K562 (cell line): ENCODE results near the gene TAF5L. TPM values are rescaled to one million over a fixed set of nuclear protein-coding genes. Genes with fewer than 3 reads are reported as not detected.

Experiments used
- ATAC-seq: fragments of 200-7000 bp; cut with Tn5 transposase; 3 replicates; pipeline ENCODE4 v1.9.1; 2020; ENCODE audit warnings: moderate library complexity
- BruUV-seq: library from RNA; stranded (reverse); fragments of 400-500 nt; replicated peaks from 2 replicates; lab custom pipeline; 2021; lab: Mats Ljungman, UMichigan
- CTCF ChIA-PET: fragments of 300-600 bp; formaldehyde crosslinking; extraction: SDS; loops from one replicate; lab custom pipeline; 2021; ENCODE audit warnings: low intra/inter-chr PET ratio; lab: Yijun Ruan, JAX
- POLR2A ChIA-PET: fragments of 300-600, 350-650 bp; sonication (Branson Sonifier 250); formaldehyde crosslinking; extraction: SDS; loops from one replicate; lab custom pipeline; 2021; ENCODE audit warnings: antibody characterized with exemption, inconsistent platforms; lab: Yijun Ruan, JAX
- DNase-seq, 4 experiments: peaks; one replicate each; pipeline versions ENCODE4 v3.0.0 to v3.0.0-alpha.2; 2011 to 2018; ENCODE audit warnings: low spot score in 3 of 4, mixed read lengths in 3 of 4; ENCODE audit errors: extremely low read depth in 1 of 4
- FAIRE-seq: peaks from 2 replicates; lab custom pipeline; 2011; peaks lifted over from hg19 to GRCh38; lab: Jason Lieb, UNC
- H2AFZ ChIP-seq: 2 replicates; pipeline ENCODE4 v1.6.0; 2011; ENCODE audit warnings: low read depth, low read length, control low read depth, inconsistent platforms
- H3K27ac ChIP-seq: fragments of 200-600 bp; 3 replicates; pipeline ENCODE4 v1.8.0; 2011; ENCODE audit warnings: low read depth, mild to moderate bottlenecking, control low read depth, inconsistent platforms, low read length, moderate library complexity, mixed read lengths; ENCODE audit errors: extremely low read depth
- H3K27me3 ChIP-seq, 2 experiments: fragments of 300-600 bp in 1 of 2; 2 replicates in 1 of 2; 3 replicates in 1 of 2; pipeline versions ENCODE4 v1.6.0 to v1.8.0; 2011; ENCODE audit warnings: inconsistent platforms in 2 of 2, low read length in 2 of 2, mild to moderate bottlenecking in 1 of 2, mixed read lengths in 1 of 2, moderate library complexity in 1 of 2; ENCODE audit not compliant: control insufficient read depth in 2 of 2, insufficient read depth in 2 of 2
- H3K36me3 ChIP-seq: fragments of 300-600 bp; 3 replicates; pipeline ENCODE4 v1.8.0; 2011; ENCODE audit warnings: mild to moderate bottlenecking, low read length, inconsistent platforms; ENCODE audit not compliant: control insufficient read depth, insufficient read depth
- H3K4me1 ChIP-seq, 2 experiments: fragments of 200-600 bp in 1 of 2; replicated peaks in 1 of 2; 2 replicates in 1 of 2; 3 replicates in 1 of 2; pipeline versions ENCODE4 v1.5.1 to v1.8.0; 2011; ENCODE audit warnings: inconsistent platforms in 2 of 2, low read length in 2 of 2, mild to moderate bottlenecking in 1 of 2, mixed read lengths in 1 of 2, moderate library complexity in 1 of 2; ENCODE audit not compliant: control insufficient read depth in 2 of 2, insufficient read depth in 2 of 2
- H3K4me2 ChIP-seq: 2 replicates; pipeline ENCODE4 v1.6.1; 2011; ENCODE audit warnings: low read length, control low read depth, inconsistent platforms, mixed read lengths; ENCODE audit not compliant: insufficient read depth
- H3K4me3 ChIP-seq: fragments of 200-600 bp; sonication (generic), shearing (Covaris generic); 2 replicates; pipeline ENCODE4 v1.5.1; 2016; ENCODE audit warnings: control low read depth, inconsistent platforms
- H3K79me2 ChIP-seq: fragments of 200-600 bp; 3 replicates; pipeline ENCODE4 v1.8.0; 2011; ENCODE audit warnings: low read length, inconsistent platforms; ENCODE audit not compliant: control insufficient read depth, insufficient read depth
- H3K9ac ChIP-seq, 2 experiments: 2 replicates each; pipeline versions ENCODE4 v1.6.0 to v1.6.1; 2011; ENCODE audit warnings: low read depth in 2 of 2, low read length in 2 of 2, control low read depth in 1 of 2, inconsistent platforms in 1 of 2, mild to moderate bottlenecking in 1 of 2, mixed read lengths in 1 of 2; ENCODE audit not compliant: insufficient read depth in 1 of 2
- H3K9me1 ChIP-seq: one replicate; pipeline ENCODE4 v1.6.0; 2011; ENCODE audit warnings: inconsistent platforms, mild to moderate bottlenecking, low read length, moderate library complexity; ENCODE audit not compliant: control insufficient read depth, insufficient read depth
- H3K9me3 ChIP-seq: replicated peaks from 2 replicates; pipeline ENCODE4 v1.5.1; 2011; ENCODE audit warnings: low read depth, low read length, inconsistent platforms; ENCODE audit not compliant: control insufficient read depth, insufficient read depth
- H4K20me1 ChIP-seq: replicated peaks from 2 replicates; pipeline ENCODE4 v1.6.1; 2011; ENCODE audit warnings: low read length, inconsistent platforms, mixed read lengths; ENCODE audit not compliant: control insufficient read depth, insufficient read depth
- FIP1L1 ChIP-seq: fragments of 200-400 bp; formaldehyde crosslinking; IDR thresholded peaks from 2 replicates; pipeline ENCODE4 v1.6.1; 2018; ENCODE audit warnings: mild to moderate bottlenecking, low read depth, low read length; ENCODE audit not compliant: poor library complexity, severe bottlenecking
- IFI16 ChIP-seq: fragments of 250-450 bp; sonication (Bioruptor Pico); IDR thresholded peaks from 2 replicates; pipeline ENCODE4 v2.1.2; 2022; ENCODE audit warnings: mild to moderate bottlenecking, inconsistent platforms
- NUFIP1 ChIP-seq: fragments of 450-650 bp; IDR thresholded peaks from 2 replicates; pipeline ENCODE4 v1.6.1; 2018; ENCODE audit not compliant: partially characterized antibody
- PKNOX1 ChIP-seq: fragments of 450-650 bp; IDR thresholded peaks from 2 replicates; pipeline ENCODE4 v1.6.1; 2016
- RBM25 ChIP-seq: fragments of 200-400 bp; formaldehyde crosslinking; IDR thresholded peaks from 2 replicates; pipeline ENCODE4 v1.6.1; 2018; ENCODE audit warnings: low read length, low read depth, moderate library complexity; ENCODE audit not compliant: severe bottlenecking
- STAT5B ChIP-seq: fragments of 250-450 bp; sonication (Bioruptor Pico); IDR thresholded peaks from 2 replicates; pipeline ENCODE4 v1.8.0; 2021; ENCODE audit warnings: mild to moderate bottlenecking, inconsistent platforms
- ZFP36 ChIP-seq: fragments of 150-350 bp; IDR thresholded peaks from 2 replicates; pipeline ENCODE4 v1.6.1; 2018; ENCODE audit warnings: low read length, low read depth; ENCODE audit not compliant: partially characterized antibody
- WGBS: fragments of 100-300 bp; shearing (Covaris generic); methylation state at CpG from one replicate; pipeline ENCODE4 v1.1.6; 2016; ENCODE audit warnings: low coverage, mixed read lengths; ENCODE audit not compliant: insufficient coverage; ENCODE audit errors: missing lambda C conversion rate; 5-methylcytosine and 5-hydroxymethylcytosine counted together
- in situ Hi-C: fragments of 300-500 bp; cut with MboI; formaldehyde crosslinking; loops from 4 replicates; pipeline ENCODE4 v1.15.0; 2018; ENCODE audit warnings: inconsistent platforms, mixed read lengths
- intact Hi-C: fragments of 100-400 bp; cut with micrococcal nuclease; formaldehyde crosslinking; loops from 2 replicates; pipeline ENCODE4 v1.14.2; 2022
- polyA plus RNA-seq, 8 experiments: library from polyadenylated mRNA; depleted of rRNA in 4 of 8; stranded (reverse) in 5 of 8; unstranded in 3 of 8; fragments of >200 nt; fragmentation: Nextera tagmentation in 2 of 8; fragmentation: Illumina TruSeq in 1 of 8; extraction: Ambion mirVana in 2 of 8; extraction: Trizol in 1 of 8; gene quantifications; 2 replicates each; pipeline versions ENCODE4 v1.2.1 to v1.2.3, GENCODE V29; 2011 to 2014; ENCODE audit warnings: inconsistent platforms in 1 of 8, missing spikeins in 1 of 8
- total RNA-seq, 7 experiments: library from RNA; depleted of rRNA in 6 of 7; stranded (reverse); fragments of >200 nt in 6 of 7; fragmentation: Illumina TruSeq in 2 of 7; extraction: Trizol in 2 of 7; gene quantifications; 2 replicates each; pipeline versions ENCODE4 v1.2.1 to v1.2.3, GENCODE V29; 2011 to 2021; ENCODE audit warnings: low replicate concordance in 1 of 7

The TAF5L gene
- total and polyA plus RNA-seq, 9 of the 15 experiments (the other 6 are each of a cell fraction or from before 2014, with no cell fraction given), result 2.2 to 34.2 (median 23.3) TPM

GRCh38 chr1:229553621-229554130 is 72.2 kb downstream of the TAF5L start:
- H3K4me2 ChIP-seq, result peak overlapping the region; percentile 22; the same call in 1 of the 2 replicates
- no peaks in the 10 kb centered on the region for H3K9me3 ChIP-seq
- ChIA-PET CTCF (no interaction called here), POLR2A (no interaction called here)
- no TSS peak for BruUV-seq
- peaks cover 7% of the 10 kb centered on the region for H3K9me1 ChIP-seq
- peaks cover 36 to 50% of the 10 kb centered on the region in 2 experiments; a peak in 4 of 5 replicates for H3K4me1 ChIP-seq
- ATAC-seq, result no peak
- peaks cover 26% of the 10 kb centered on the region for H3K36me3 ChIP-seq
- in situ Hi-C loops (no loop called here), intact Hi-C loops (loop anchor here (2.0 to 10.0 kb wide), 2 partner anchors 45 to 601 kb away; partner anchors contain the start of gene NUP133)
- H4K20me1 ChIP-seq, result peaks cover 38% of the 10 kb centered on the region
- H3K27me3 ChIP-seq, result no peaks in the 10 kb centered on the region
- H3K27ac ChIP-seq, result no peak overlapping the region
- TF ChIP-seq ZFP36 (peak; percentile 24), NUFIP1 (no peak), STAT5B (CRISPR knock-in tag) (no peak), FIP1L1 (no peak), RBM25 (peak; percentile 11)
- DNase-seq, result no peak
- WGBS, result 89% methylated on average over 7 of the region's 7 CpGs
- H3K79me2 ChIP-seq, result peaks cover 95% of the 10 kb centered on the region
- FAIRE-seq, result no peak
- H2AFZ ChIP-seq, result no peak overlapping the region
- H3K9ac ChIP-seq, result no peak overlapping the region
- no peak overlapping the region for H3K4me3 ChIP-seq

GRCh38 chr1:229552732-229553131 is 73.2 kb downstream of the TAF5L start:
- Histone ChIP-seq H3K79me2 (peaks cover 87% of the 10 kb centered on the region), H4K20me1 (peaks cover 38% of the 10 kb centered on the region), H2AFZ (no peak overlapping the region), H3K4me2 (no peak overlapping the region), H3K4me3 (no peak overlapping the region), H3K4me1 (peaks cover 36 to 40% of the 10 kb centered on the region in 2 experiments; a peak in 4 of 5 replicates), H3K27me3 (no peaks in the 10 kb centered on the region), H3K9ac (no peak overlapping the region; a peak in 1 of 4 replicates), H3K9me3 (no peaks in the 10 kb centered on the region), H3K27ac (no peak overlapping the region), H3K36me3 (peaks cover 32% of the 10 kb centered on the region), H3K9me1 (peaks cover 7% of the 10 kb centered on the region)
- BruUV-seq, result no TSS peak
- FAIRE-seq, result no peak
- intact Hi-C loops (loop anchor here (10.0 kb wide), 1 partner anchor 602 kb away; no protein-coding TSS in a partner anchor), in situ Hi-C loops (no loop called here)
- POLR2A ChIA-PET, result no interaction called here
- DNase-seq, result no peak
- 62% methylated on average over 5 of the region's 5 CpGs for WGBS
- CTCF ChIA-PET, result no interaction called here
- ATAC-seq, result no peak
- TF ChIP-seq PKNOX1 (peak; percentile 31; the same call in 1 of the 2 replicates), IFI16 (CRISPR knock-in tag) (no peak)
